ENCODE measurements around the gene CYP2F1.

DNA sequence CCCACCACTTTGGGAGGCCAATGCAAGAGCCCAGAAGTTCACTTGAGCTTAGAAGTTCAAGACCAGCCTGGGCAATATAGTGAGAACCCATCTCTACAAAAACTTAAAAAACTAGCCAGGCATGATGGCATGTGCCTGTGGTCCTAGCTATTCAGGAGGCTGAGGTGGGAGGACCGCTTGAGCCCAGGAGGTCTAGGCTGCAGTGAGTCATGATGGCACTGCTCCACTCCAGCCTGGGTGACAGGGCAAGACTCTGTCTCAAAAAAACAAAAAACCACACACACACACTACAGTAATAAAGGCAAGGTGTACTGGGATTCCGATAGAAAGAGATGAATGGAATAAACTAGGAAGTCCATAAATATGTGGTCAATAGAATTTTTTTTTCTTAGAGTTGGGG lies 35.6 kb downstream of the CYP2F1 start:
- TF ChIP-seq POLR2AphosphoS5 (IDR thresholded peaks at IDR 0.05) (no peak), EP300 (IDR thresholded peaks at IDR 0.05) (no peak)
- TF ChIP-seq, protein P1, sequence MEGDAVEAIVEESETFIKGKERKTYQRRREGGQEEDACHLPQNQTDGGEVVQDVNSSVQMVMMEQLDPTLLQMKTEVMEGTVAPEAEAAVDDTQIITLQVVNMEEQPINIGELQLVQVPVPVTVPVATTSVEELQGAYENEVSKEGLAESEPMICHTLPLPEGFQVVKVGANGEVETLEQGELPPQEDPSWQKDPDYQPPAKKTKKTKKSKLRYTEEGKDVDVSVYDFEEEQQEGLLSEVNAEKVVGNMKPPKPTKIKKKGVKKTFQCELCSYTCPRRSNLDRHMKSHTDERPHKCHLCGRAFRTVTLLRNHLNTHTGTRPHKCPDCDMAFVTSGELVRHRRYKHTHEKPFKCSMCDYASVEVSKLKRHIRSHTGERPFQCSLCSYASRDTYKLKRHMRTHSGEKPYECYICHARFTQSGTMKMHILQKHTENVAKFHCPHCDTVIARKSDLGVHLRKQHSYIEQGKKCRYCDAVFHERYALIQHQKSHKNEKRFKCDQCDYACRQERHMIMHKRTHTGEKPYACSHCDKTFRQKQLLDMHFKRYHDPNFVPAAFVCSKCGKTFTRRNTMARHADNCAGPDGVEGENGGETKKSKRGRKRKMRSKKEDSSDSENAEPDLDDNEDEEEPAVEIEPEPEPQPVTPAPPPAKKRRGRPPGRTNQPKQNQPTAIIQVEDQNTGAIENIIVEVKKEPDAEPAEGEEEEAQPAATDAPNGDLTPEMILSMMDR (IDR thresholded peaks at IDR 0.05) = no peak

All from suprapubic skin (tissue), 4 donors.